ENCODE results near the gene AOPEP.

DNA sequence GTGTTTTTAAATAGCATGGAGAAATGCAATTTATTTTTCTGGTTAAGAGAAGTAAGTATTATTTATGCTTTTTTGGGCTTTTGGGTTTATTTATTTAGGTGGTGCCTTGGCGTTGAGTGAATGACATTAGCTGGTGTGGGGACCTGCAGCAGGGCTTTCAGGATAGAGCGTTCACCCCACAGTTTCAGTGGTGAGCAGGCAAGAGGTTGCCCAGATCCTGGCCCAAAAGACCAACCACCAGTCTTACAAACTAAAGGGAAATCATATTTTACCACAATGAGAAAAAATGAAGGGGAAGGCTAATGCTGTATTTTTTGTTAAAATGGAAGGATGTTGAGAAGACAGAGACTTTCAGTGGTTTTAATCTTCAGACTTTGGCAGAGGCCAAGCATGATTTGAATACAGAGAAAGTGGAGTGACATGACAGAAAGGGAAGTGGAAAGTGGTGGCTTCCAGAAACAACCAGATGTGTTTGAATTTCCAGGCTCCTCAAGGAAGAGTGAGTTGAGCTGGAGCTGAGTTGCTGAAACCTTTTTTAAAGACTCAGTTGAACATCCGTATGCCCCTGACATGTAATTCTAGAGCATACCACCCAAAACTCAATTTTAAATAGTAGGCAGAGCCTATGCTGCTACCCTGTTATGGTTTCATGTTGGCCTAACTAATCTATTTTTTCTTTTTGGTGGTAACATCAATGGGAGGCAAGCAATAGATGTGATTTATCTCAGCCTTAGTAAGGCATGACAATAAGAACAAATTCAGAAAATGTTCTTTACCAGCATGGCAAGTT is 94.8 kb downstream of the AOPEP start:
- TF ChIP-seq POLR2AphosphoS5 (IDR thresholded peaks at IDR 0.05; ENCODE audit: low read depth, low read length) = no peak
- no peak for TF ChIP-seq POLR2A (IDR thresholded peaks at IDR 0.05; ENCODE audit: low read depth, low read length)
- TF ChIP-seq TAF1 (IDR thresholded peaks at IDR 0.05; ENCODE audit: low read depth, low read length) = no peak
- TF ChIP-seq PAX5 (IDR thresholded peaks at IDR 0.05; ENCODE audit: insufficient read depth, low read length, severe bottlenecking) = no peak
- peak; percentile 96 for TF ChIP-seq SPI1 (IDR thresholded peaks at IDR 0.05; ENCODE audit: low read depth, low read length)
- 0 out of 2 replicates have a peak, but pooled peaks have one; percentile 6 for TF ChIP-seq POU2F2 (IDR thresholded peaks at IDR 0.05; ENCODE audit: low read depth, low read length)

All from GM12891 (cell line).